Effector memory CD4-positive, alpha-beta T cell (primary cell): ENCODE data around the gene KIAA1217.

ENCODE experiments used
- DNase-seq, 3 donors: peaks; one replicate each; pipeline ENCODE4 v3.0.0-alpha.2; 2020
- H3K27ac ChIP-seq: 2 replicates; pipeline ENCODE4 v1.7.0; 2013; ENCODE audit warnings: mild to moderate bottlenecking, low read length, moderate library complexity; ENCODE audit not compliant: insufficient read depth, poor library complexity, severe bottlenecking
- H3K27me3 ChIP-seq: replicated peaks from 2 replicates; pipeline ENCODE4 v1.7.0; 2013; ENCODE audit warnings: mild to moderate bottlenecking, low read length; ENCODE audit not compliant: insufficient read depth, control insufficient read depth, poor library complexity, severe bottlenecking
- H3K36me3 ChIP-seq: 2 replicates; pipeline ENCODE4 v1.7.0; 2013; ENCODE audit warnings: mild to moderate bottlenecking, low read length, moderate library complexity; ENCODE audit not compliant: control insufficient read depth, insufficient read depth
- H3K4me1 ChIP-seq: 2 replicates; pipeline ENCODE4 v1.7.0; 2013; ENCODE audit warnings: low read length, mild to moderate bottlenecking; ENCODE audit not compliant: control insufficient read depth, insufficient read depth, poor library complexity, severe bottlenecking
- H3K4me3 ChIP-seq: 2 replicates; pipeline ENCODE4 v1.7.0; 2013; ENCODE audit warnings: low read length, low read depth, mild to moderate bottlenecking; ENCODE audit not compliant: insufficient read depth, poor library complexity, severe bottlenecking
- H3K9me3 ChIP-seq: 2 replicates; pipeline ENCODE4 v1.7.0; 2013; ENCODE audit warnings: mild to moderate bottlenecking, low read length, moderate library complexity; ENCODE audit not compliant: control insufficient read depth

KIAA1217 gene

GRCh38 chr10:24561453-24561852, 352.5 kb downstream of the KIAA1217 start:
- Histone ChIP-seq H3K36me3 (no peaks in the 10 kb centered on the region), H3K9me3 (no peaks in the 10 kb centered on the region), H3K4me1 (no peaks in the 10 kb centered on the region), H3K4me3 (no peak overlapping the region), H3K27me3 (no peaks in the 10 kb centered on the region), H3K27ac (no peak overlapping the region)
- DNase-seq: no peak

GRCh38 chr10:24568042-24568441, 359.1 kb downstream of the KIAA1217 start:
- DNase-seq: no peak
- Histone ChIP-seq H3K4me1 (no peaks in the 10 kb centered on the region), H3K36me3 (no peaks in the 10 kb centered on the region), H3K27ac (no peak overlapping the region), H3K27me3 (no peaks in the 10 kb centered on the region), H3K4me3 (no peak overlapping the region), H3K9me3 (no peaks in the 10 kb centered on the region)

DNA sequence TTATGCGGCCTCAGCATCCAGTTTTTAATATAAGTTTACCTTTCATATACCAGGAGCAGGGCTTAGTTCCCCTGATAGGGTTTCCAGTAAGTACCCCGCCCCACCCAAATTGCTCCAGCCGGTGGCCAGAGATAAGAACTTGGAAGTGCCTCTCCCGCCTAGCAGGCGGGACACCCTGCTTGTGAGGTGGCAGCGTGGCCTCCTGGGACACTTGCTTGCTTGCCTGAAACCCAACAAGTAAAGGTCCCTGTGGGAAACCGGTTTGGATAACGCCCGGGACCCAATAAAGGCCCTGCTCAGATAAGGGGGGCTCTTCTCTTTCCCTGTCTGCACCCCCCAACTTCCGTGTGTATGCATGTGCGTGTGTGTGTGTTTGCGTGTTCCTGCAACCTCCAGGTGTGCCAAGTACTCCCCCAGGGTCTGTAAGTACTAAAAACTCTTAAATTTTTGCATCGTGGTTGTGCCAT, 360.4 kb downstream of the KIAA1217 start:
- H3K36me3 ChIP-seq: no peaks in the 10 kb centered on the region
- no peak overlapping the region for H3K4me3 ChIP-seq
- H3K9me3 ChIP-seq: no peaks in the 10 kb centered on the region
- H3K4me1 ChIP-seq: no peaks in the 10 kb centered on the region
- no peak overlapping the region for H3K27ac ChIP-seq
- DNase-seq: no peak
- no peaks in the 10 kb centered on the region for H3K27me3 ChIP-seq

GRCh38 chr10:24569828-24570657, 361.1 kb downstream of the KIAA1217 start:
- no peaks in the 10 kb centered on the region for H3K36me3 ChIP-seq
- no peak for DNase-seq
- H3K27me3 ChIP-seq: no peaks in the 10 kb centered on the region
- H3K9me3 ChIP-seq: no peaks in the 10 kb centered on the region
- H3K4me1 ChIP-seq: no peaks in the 10 kb centered on the region
- no peak overlapping the region for H3K4me3 ChIP-seq
- no peak overlapping the region for H3K27ac ChIP-seq

- Histone ChIP-seq H3K9me3 (no peaks in the 10 kb centered on the region), H3K4me1 (no peaks in the 10 kb centered on the region), H3K36me3 (no peaks in the 10 kb centered on the region), H3K27ac (no peak overlapping the region), H3K4me3 (no peak overlapping the region), H3K27me3 (no peaks in the 10 kb centered on the region)
- no peak for DNase-seq
Observed at GRCh38 chr10:24570658-24571426, 361.9 kb downstream of the KIAA1217 start.

DNA sequence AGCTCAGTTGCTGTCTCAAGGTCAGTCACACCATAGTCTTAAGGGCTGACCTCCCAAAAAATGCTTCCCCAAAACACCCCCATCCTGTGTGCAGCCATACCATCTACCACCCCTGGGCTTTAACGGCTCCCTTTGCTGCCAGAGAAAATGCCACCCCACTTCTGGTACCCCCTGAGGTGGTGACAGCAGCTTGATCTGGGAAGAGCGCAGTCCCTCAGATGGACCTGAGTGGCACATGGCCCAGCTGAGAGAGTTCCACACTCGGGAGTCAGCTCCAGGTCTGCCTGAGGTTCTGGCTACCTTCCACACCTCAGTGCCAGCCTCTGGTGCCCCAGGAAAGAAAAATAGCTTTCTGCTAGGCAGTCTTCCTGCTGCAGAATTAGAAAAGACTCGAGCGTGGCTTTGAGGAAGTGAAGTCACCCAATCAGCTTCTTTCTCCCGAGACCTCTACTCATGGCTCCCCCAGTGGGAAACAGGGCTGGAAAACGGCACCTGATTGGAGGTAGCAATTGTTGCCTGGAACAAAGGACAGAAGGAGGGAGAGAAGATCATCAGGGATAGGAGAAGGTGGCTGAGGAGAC, 363.0 kb downstream of the KIAA1217 start:
- no peak for DNase-seq
- no peaks in the 10 kb centered on the region for H3K27me3 ChIP-seq

GRCh38 chr10:24574161-24574560, 365.2 kb downstream of the KIAA1217 start:
- H3K4me3 ChIP-seq: no peak overlapping the region
- H3K36me3 ChIP-seq: no peaks in the 10 kb centered on the region
- no peaks in the 10 kb centered on the region for H3K4me1 ChIP-seq
- DNase-seq: no peak
- no peak overlapping the region for H3K27ac ChIP-seq
- no peaks in the 10 kb centered on the region for H3K9me3 ChIP-seq
- H3K27me3 ChIP-seq: no peaks in the 10 kb centered on the region

More for the DNA sequence above, 363.0 kb downstream of the KIAA1217 start:
- H3K27ac ChIP-seq: no peak overlapping the region
- H3K4me3 ChIP-seq: no peak overlapping the region
- no peaks in the 10 kb centered on the region for H3K4me1 ChIP-seq
- H3K9me3 ChIP-seq: no peaks in the 10 kb centered on the region
- H3K36me3 ChIP-seq: no peaks in the 10 kb centered on the region

- H3K9me3 ChIP-seq: no peaks in the 10 kb centered on the region
- H3K4me1 ChIP-seq: no peaks in the 10 kb centered on the region
- no peak for DNase-seq
- no peak overlapping the region for H3K4me3 ChIP-seq
- no peaks in the 10 kb centered on the region for H3K27me3 ChIP-seq
- no peak overlapping the region for H3K27ac ChIP-seq
- no peaks in the 10 kb centered on the region for H3K36me3 ChIP-seq
Observed at GRCh38 chr10:24574578-24575155, 365.7 kb downstream of the KIAA1217 start.

DNA sequence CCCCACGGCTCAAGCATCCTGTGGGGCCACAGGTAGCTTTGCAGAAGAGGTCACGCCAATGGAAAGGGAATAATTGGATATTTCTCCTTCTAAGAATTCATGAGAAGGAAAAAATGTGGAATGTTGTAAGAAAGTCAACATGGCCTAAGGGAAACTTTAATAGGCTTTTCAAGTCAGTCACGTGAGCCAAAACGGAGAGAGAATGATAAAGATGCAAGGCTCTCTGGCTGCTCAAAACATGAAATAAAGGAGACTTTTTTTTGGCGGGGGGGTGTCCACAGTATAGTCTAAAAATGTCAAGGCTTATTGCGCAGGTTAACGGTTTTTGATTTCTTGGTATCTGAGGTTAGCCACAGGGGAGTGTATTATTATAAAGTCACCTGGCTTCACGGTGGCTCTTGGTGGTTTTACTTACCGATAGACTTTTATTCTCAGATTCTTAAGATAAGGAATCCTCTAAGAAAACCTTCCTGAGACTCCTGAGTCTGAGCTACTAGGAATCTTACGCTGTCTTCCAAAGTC, 366.6 kb downstream of the KIAA1217 start:
- H3K4me3 ChIP-seq: no peak overlapping the region
- DNase-seq: no peak

More for the DNA sequence above, 366.6 kb downstream of the KIAA1217 start:
- no peak overlapping the region for H3K27ac ChIP-seq
- no peaks in the 10 kb centered on the region for H3K36me3 ChIP-seq
- H3K27me3 ChIP-seq: no peaks in the 10 kb centered on the region
- no peaks in the 10 kb centered on the region for H3K4me1 ChIP-seq
- H3K9me3 ChIP-seq: no peaks in the 10 kb centered on the region
